HepG2 (cell line): ENCODE data around the gene SMIM14. TPM values are rescaled to one million over a fixed set of nuclear protein-coding genes. Genes with fewer than 3 reads are reported as not detected.

Source experiments
- ADNP ChIP-seq: sonication (generic); formaldehyde crosslinking; IDR thresholded peaks from 2 replicates; pipeline ENCODE4 v1.4.0; 2020; ENCODE audit warnings: missing genetic modification reagents
- DMTF1 ChIP-seq: sonication (generic); formaldehyde crosslinking; IDR thresholded peaks from 2 replicates; pipeline ENCODE4 v1.4.0; 2020; ENCODE audit warnings: mild to moderate bottlenecking, missing genetic modification reagents
- DRAP1 ChIP-seq: IDR thresholded peaks from 2 replicates; pipeline ENCODE4 v1.6.1; 2016; ENCODE audit warnings: missing genetic modification reagents, missing compliant biosample characterization
- FUBP1 ChIP-seq: sonication (generic); formaldehyde crosslinking; IDR thresholded peaks from 2 replicates; pipeline ENCODE4 v1.5.1; 2020; ENCODE audit warnings: missing genetic modification reagents, mild to moderate bottlenecking, borderline replicate concordance
- HMGXB4 ChIP-seq, 2 experiments: sonication (generic) in 1 of 2; formaldehyde crosslinking in 1 of 2; IDR thresholded peaks; 2 replicates each; pipeline versions ENCODE4 v1.4.0 to v1.6.1; 2018 to 2020; ENCODE audit warnings: missing genetic modification reagents in 2 of 2, borderline replicate concordance in 1 of 2, low read depth in 1 of 2, mild to moderate bottlenecking in 1 of 2, missing biosample characterization in 1 of 2
- HOMEZ ChIP-seq: IDR thresholded peaks from 2 replicates; pipeline ENCODE4 v1.6.1; 2016; ENCODE audit warnings: low read depth
- NFYB ChIP-seq: sonication (generic); formaldehyde crosslinking; IDR thresholded peaks from 2 replicates; pipeline ENCODE4 v1.4.0; 2020; ENCODE audit warnings: missing genetic modification reagents
- PBX2 ChIP-seq: IDR thresholded peaks from 2 replicates; pipeline ENCODE4 v1.6.1; 2016; ENCODE audit warnings: control low read depth
- ZBTB44 ChIP-seq: sonication (generic); formaldehyde crosslinking; IDR thresholded peaks from 2 replicates; pipeline ENCODE4 v1.4.0; 2020; ENCODE audit warnings: missing genetic modification reagents
- ZNF256 ChIP-seq: sonication (generic); formaldehyde crosslinking; conservative IDR thresholded peaks from 2 replicates; pipeline ENCODE4 v1.4.0; 2020; ENCODE audit warnings: missing genetic modification reagents
- ZNF3 ChIP-seq: IDR thresholded peaks from 2 replicates; pipeline ENCODE4 v1.7.0; 2017; ENCODE audit warnings: inconsistent platforms
- ZNF562 ChIP-seq: sonication (generic); formaldehyde crosslinking; IDR thresholded peaks from 2 replicates; pipeline ENCODE4 v1.8.0; 2022; ENCODE audit warnings: missing genetic modification reagents, borderline replicate concordance
- ZNF710 ChIP-seq: sonication (generic); formaldehyde crosslinking; IDR thresholded peaks from 2 replicates; pipeline ENCODE4 v1.5.0; 2020; ENCODE audit warnings: mild to moderate bottlenecking, missing genetic modification reagents, borderline replicate concordance
- polyA plus RNA-seq, 8 experiments: library from polyadenylated mRNA; depleted of rRNA in 3 of 8; stranded (reverse) in 7 of 8; unstranded in 1 of 8; fragments of >200 nt; fragmentation: Illumina TruSeq in 4 of 8; extraction: Trizol in 4 of 8; gene quantifications; 2 replicates each; pipeline versions ENCODE4 v1.2.1 to v1.2.3, GENCODE V29; 2011 to 2016; ENCODE audit warnings: low read depth in 4 of 8, missing spikeins in 1 of 8, mixed read lengths in 1 of 8; ENCODE audit not compliant: insufficient read depth in 1 of 8
- total RNA-seq, 5 experiments: library from RNA; depleted of rRNA; stranded (reverse); fragments of >200 nt; fragmentation: Illumina TruSeq; extraction: Trizol; gene quantifications; 2 replicates each; pipeline ENCODE4 v1.2.3, GENCODE V29; 2016; ENCODE audit warnings: low read depth in 1 of 5

Gene SMIM14
- total and polyA plus RNA-seq, 2 of the 13 experiments (the other 11 are each of a cell fraction or from before 2014, with no cell fraction given), result 16.3 to 28.1 TPM

GRCh38 chr4:39638354-39639239 lies at the start of gene SMIM14 (continued):
- TF ChIP-seq DRAP1 (CRISPR knock-in tag) (peak; percentile 96), HMGXB4 (CRISPR knock-in tag; IDR thresholded peaks at IDR 0.05; ENCODE audit: borderline replicate concordance in 1 of 2, low read depth in 1 of 2) (peak; percentile 18 to 90; a peak in 2 of 4 replicates), ADNP (CRISPR knock-in tag) (no peak), NFYB (CRISPR knock-in tag) (no peak; the same call in 1 of the 2 replicates), ZNF256 (CRISPR knock-in tag) (peak; percentile 90; the same call in 1 of the 2 replicates), ZBTB44 (CRISPR knock-in tag) (no peak; the same call in 1 of the 2 replicates), DMTF1 (peak; percentile 98; the same call in 1 of the 2 replicates), ZNF562 (CRISPR knock-in tag) (no peak), ZNF3 (CRISPR knock-in tag) (no peak), HOMEZ (CRISPR knock-in tag) (peak; percentile 58; the same call in 1 of the 2 replicates), FUBP1 (CRISPR knock-in tag) (no peak; the same call in 1 of the 2 replicates), PBX2 (CRISPR knock-in tag) (no peak), ZNF710 (peak; percentile 47)
